ENCODE data around the gene PHF21B.
"Not testable (repeated sequence)": the region's sequence is repeated elsewhere in the genome, so short reads cannot be mapped to it uniquely, and the experiment has no call there.

Gene PHF21B

DNA sequence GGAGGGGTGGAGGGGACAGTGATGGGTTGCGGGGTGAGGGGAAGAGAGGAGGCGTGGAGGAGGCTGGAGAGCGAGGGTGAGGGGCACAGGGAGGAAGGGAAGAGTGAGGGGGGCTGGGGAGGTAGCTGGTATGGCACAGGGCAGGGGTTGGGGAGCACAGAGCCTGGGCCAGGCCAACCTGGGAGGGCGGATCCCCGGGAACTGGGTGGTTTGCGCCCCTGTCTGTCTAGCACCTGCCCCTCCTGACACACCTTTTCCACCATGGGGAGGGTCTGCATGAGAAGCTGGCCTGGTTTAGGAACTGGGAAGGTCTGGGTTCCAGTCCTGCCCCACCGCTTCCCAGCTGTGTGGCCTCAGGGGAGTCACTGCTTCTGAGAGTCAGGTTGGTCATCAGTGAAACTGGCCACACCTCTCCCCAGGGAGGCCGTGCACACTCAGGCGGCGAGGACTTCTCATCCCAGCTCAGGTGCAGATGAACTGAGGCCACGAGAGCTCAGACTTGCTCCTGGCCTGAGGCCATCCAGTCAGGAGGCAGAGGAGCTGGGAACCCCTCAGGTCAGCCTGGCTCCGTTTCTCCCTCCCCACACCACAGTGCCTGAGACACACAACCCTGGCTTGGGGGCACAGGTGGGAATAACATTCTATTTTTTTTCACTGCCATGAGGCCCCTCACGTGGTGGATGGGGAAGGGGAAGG, 95.6 kb downstream of the PHF21B start:
- no peak for DNase-seq

DNA sequence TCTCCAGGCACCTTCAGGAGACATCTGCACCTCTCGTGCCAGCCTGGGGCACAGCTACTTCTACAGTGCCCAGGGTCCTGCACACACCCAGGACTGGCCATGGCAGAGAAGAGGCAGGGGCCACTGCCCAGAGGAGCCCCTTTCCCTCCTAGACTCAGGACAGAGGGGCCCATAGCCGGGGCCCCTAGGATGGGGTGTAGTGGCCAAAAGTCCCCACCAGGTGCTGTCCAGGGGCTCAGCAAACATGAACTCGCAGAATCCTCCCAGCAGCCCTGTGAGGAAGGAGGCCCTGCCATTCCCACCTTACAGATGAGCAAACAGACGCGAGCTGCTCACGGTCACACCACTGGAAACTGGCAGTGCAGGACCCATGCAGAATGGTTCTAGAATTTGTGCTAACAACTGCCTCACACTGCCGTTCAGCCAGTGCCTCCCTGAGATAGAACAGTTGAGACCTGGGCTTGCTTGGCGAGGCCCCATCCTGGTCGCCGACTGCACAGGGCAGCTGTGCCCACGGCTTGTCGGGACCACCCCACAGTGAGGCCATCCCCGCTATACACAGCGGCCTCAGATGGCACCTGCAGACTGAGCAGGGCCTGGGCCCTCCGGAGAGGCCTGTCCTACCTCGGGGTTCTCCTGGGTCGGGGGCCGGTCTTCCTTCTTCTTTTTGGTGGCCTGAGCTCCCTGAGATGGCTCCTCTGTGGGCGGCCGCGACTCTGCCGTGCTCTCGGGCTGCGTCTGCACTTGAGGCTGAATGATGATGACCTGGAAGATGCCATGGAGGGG, 96.4 kb downstream of the PHF21B start:
- no peak for DNase-seq

DNA sequence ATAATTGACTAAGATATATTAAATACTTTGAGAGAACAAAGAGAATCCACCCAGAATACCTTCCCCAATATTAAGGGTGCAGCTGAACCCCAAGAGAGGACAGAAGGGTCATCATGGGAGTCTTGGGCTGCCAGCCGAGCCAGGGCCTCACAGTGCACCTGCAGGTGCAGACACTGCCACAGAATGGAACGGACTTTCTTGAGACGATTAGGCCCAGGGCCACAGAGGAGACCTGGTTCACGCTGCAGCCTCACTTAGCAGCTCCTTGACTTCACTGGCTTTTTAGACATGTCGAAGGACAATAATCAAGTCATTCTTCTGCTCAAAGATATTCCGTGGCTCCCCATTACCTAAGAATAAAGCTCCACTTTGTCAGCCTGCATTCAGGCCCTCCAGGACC, 100.6 kb downstream of the PHF21B start:
- no peak for DNase-seq

DNA sequence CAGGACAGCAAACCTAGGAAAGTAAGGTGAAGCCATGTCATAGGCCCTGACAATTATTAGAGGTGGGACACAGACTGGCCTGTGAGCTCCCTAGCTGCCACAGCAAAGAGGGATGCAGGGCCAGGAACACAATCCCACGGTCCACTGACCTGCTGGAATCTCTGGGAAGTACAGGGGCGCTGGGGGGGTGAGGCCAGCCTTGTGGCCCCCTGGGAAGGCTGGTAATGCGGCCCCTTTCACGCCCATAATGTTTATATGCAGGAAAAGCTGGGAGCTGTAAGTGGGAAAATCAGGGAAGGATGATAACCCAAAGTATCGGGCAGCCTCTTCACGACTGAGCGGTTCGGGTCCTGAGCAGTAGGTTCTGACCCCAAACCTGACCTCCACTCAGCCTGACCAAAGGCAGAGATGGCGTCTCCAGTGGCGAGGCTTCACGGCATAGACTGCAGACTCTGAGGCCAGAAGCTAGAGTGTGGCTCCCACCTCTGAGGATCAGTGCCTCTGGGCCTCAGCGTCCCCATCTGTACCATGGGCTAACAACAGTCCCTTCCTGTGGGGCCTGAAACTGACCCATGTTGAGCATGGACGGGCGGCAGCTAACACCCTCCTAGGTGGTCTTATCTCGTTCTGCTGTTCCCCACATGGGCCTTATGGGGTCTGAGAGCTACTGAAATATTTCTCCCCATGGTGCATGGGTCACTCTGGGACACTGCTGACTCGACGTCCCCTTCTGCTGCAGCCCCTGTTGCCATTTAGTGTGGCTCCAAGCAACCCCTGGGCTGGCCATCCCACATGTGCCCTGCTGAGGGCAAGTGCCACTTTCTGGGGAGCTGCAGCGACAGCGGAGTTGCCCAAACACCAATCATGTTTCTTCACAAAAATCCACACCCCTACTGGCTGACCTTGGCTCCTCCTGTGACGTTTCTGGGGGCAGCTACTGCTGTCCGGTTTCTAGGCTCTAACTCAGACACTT, 101.8 kb downstream of the PHF21B start:
- DNase-seq = no peak

DNA sequence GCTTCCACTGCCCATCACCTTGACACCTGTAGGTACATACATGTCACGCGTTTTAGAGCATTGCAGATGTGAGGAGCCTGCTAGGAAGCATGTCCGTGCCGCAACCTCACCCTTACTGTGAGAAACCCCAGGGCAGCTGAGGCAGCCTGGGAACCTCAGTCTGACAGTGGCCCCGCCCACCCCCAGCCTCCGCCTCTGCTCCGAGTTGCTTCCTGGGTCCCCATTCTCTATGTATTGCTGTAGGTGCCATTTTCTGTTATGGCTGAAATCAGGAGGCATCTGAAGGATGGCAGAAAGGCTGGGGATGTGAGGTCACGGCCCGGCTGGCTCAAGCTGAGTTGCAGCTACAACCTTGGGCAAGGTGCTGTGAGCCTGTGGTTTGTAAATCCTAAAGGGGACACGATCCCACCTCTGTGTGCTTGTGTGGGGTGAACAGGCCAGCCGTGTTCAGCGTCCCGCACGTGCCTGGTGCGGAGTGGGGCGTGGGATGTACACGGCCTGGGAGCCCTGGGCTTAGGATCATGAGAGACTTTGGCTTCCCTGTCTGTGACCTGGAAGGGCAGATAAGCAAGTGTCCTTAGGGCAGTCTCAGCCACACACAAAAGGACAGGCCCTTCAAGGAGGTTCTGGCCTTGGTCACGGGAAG, 102.7 kb downstream of the PHF21B start:
- no peak for DNase-seq

DNA sequence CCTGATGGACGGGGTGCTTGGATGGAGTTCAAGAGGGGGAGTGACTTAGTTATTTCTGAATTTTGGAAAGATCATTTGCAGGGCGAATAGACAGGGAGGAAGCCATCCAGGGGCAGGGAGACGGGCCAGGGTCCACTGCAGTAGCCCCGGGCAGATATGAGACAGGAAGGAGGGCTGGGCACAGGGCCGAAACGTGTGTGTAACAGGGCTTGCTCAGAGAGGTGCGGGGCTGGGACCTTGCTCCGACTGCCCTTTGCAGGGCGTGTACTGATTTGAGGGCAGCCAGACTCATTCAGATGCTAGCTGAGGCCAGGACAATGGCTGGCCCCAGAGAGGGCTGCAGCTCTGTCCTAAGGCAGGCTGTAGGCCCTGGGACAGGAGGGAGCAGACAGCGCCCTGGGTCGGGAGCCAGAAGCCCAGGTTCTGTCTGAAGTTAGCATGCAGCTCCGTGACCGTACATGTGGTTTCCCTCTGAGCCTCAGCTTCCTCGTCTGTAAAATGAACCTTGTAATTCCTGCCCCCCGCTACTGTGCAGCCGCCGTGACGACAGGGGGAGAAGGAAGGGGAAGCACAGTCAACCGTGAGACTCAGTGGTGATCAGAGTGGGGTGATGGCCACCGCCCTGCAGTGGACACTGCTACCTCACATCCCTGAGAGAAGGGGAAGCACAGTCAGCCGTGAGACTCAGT, 103.4 kb downstream of the PHF21B start:
- no peak for DNase-seq

DNA sequence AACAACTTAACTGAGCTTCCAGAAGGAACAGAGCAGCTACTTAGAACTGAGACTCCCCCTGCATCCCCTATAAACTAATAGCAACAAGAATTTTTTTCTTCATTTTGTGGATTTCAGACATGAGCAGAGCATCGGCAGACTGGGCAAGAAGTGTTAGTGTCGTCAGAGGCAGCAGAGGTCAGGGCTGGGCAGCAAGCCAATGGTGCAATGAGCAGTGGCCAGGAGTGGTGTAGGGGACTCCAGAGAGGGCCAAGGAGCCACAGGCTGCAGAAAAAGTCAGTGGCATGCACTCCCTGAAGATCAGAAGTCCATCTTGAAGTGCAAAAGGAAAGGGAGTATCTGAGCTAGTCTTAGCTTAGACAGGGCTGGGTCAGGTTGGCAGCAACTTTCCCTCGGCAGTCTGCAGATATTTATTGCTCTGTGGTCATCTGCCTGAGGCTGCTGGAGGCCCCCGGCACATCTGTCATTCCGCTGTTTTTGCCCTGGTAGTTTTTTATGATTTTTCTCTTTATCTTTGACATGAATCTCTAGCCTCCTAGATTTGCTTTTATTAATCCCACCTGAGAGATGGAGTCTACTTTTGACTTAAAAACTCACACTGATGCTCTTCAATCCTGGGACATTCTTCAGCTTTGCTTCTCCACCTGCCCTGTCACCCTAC, 105.2 kb downstream of the PHF21B start:
- not testable (repeated sequence) for DNase-seq

DNA sequence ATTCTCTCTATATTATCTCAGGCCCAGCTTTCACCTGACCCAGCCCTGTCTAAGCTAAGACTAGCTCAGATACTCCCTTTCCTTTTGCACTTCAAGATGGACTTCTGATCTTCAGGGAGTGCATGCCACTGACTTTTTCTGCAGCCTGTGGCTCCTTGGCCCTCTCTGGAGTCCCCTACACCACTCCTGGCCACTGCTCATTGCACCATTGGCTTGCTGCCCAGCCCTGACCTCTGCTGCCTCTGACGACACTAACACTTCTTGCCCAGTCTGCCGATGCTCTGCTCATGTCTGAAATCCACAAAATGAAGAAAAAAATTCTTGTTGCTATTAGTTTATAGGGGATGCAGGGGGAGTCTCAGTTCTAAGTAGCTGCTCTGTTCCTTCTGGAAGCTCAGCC, 106.6 kb downstream of the PHF21B start:
- not testable (repeated sequence) for DNase-seq

DNA sequence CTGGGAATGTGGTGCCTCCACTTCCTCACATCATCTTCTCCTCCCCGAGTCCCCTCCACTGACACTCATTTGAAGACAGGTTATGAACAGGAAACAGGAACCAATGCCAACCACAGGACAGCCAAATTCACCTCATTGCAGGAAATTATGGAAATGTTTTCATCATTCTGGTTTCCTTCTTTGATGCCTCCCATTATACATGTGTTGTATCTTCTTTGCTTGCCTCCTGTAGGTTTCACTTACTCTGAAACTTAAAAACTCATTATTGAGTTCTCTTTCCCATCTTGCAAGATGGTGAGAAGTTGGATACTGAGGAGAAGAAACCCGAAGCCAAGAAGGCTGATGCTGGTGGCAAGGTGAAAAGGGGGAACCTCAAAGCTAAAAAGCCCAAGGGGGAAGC, 108.5 kb downstream of the PHF21B start:
- no peak for DNase-seq

DNA sequence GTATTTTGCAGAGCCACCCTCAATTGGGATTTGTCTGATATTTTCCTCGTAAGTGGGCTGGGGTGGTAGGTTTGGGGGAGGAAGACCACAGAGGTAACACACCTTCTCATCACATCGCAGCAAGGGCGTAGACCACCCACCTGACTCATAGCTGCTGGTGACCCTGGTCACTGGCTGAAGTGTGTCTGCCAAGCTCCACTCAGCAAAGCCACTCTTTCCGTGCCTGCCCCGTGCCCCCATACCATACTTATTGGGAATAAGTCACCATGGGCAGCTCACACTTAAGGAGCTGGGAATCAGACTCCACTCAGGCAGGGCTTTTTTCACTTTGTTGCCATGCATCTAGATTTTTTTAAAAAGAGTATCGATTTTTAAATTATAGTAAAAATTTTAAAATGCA, 111.6 kb downstream of the PHF21B start:
- no peak for DNase-seq

DNA sequence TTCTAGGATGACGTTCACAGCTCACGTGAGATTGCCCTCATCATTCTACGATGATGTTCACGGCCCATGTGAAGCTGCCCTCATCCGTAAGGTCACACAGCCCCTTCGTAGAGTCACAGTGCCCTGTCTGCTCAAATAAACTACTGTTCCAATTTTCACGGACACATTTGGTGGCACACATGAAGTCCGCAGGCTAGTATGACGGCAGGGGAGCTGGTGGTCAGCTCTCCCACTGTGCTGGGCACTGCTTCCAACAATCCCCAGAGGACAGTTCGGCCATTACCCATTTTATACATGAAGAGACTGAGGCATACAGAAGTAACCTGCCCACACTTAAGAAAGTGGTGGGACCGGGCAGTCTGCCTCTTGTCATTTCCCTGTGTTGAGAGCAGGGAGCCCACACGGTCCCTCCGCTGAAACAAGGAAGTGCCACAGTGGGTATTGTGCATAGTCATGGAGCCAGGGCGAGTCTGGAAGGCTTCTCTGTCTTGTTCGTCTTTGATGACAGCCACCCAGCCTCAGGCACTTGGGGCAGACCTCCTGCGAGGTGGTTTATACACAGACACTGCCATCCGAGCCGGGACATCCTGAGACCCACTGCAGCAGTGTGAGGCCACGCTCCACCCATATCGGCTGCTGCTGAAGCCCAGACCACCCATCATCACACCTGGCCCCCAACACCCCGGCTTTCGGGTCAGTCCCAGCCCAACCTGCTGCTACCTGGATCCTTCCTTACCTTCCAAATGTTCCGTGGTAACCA, 114.3 kb downstream of the PHF21B start:
- DNase-seq = no peak

DNA sequence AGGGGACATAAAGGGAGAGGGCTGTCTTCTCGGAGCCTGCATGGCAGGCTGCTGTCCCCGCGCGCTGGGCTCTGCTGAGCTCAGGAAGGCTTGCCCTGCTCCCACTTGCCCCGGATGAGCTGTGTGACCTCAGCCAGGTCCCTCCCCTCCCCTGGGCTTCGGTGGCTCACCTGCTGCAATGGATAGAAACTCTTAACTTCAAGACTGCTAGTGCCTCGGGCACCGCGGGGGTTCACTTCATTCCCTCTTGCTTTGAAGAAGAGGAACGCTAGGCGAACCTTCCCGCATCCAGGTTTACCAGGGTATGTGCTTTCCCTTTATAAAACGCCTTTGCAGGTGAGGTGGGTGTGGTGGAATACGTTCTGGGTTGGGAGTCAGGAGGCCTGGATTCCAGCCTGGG, 115.0 kb downstream of the PHF21B start:
- no peak for DNase-seq

DNA sequence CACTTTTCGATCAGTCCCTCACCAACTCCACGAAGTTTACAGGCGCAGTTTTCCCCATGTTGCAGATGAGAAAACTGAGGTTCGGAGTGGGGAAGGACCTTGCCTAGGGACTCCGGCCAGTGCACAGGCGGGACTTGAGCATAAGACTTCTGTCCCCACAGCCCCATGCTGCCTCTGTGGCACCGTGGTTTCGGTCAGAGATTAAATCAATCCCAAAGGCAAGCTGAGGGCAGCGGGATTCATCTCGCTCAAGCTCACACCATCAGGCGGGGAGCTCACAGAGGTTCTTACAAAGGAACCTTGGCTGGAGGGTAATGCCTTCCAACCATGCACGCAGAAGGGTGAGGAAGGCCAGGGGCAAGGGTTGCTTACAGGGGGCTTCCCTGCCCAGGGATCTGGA, 115.5 kb downstream of the PHF21B start:
- DNase-seq = no peak

DNA sequence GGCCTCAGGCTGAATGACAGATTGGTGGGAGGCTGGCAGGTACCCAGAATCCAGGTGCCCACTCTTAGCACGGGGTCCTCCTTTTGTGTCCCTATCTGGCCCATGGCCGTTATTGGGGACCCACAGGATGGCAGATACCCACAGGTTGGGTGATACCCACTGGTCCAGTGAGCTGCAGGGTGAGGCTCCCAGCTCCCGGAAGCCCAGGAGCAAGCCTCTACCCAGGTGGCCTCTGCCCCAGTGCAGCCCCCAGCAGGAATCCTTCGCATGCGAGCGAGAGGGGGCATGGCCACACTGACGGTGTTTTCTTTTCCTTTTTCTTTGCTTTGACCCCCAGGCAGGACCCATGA, 116.1 kb downstream of the PHF21B start:
- DNase-seq = no peak

DNA sequence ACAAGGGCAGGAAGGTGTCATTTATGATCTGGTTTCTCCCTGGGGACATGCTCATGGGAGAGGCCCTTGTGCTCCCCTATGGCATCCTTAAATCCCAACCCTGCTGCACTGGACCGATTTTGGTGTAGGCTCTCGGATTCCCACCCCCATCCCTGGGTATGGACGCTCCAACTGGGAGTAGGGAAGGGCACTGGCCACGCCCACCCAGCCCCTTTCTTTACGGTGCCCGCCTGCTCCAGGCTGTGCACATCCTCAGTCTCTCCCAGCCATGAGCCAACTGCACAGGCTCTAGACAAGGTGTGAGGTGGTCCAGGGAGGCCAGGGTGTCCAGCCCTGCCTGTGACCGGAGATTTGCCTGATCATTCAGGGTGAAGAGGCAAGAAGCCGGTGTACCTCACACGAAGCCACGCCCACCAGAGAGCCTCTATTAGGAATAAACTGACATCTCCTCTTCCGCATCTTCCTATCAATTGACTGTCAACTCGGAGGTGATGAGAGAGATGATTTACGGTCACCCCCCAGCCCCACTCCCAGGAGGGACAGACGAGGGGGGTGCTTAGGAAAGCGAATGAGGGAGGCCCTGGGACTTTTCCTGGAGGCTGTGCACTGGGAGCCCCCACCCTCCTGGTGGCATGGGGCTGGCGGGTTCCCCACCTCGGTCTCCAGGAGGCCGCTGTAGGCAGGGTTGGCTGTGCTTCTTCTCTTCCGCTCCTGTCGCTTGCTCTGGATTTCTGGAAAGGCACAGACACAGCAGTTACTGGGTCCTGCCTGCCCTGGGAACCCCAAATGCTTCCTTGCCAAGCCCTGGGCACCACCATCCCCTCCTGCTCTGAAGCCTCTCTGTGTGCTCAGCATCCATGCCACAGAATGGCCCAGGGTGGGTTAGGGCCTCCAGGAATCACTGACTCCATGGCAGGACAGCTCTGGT, 116.7 kb downstream of the PHF21B start:
- no peak for DNase-seq

DNA sequence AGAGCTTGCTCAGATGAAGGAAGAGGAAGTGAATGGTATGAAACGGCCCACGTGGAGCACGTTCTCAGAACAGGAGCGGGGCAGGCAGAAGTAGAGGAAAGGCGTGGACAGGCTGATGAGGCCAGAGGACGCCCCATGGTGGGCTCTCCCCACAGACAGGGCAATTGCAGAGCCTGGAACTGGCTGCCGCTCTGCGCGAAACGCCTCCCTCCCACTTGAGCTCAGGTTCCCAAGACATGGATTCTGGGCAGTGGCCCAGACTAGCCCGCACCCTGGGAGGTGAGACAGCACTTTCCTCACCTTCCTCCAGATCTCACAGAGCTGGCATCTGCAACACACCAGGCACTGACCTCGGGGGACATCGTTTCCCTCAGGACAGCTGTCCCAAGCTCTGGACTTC, 117.6 kb downstream of the PHF21B start:
- no peak for DNase-seq

DNA sequence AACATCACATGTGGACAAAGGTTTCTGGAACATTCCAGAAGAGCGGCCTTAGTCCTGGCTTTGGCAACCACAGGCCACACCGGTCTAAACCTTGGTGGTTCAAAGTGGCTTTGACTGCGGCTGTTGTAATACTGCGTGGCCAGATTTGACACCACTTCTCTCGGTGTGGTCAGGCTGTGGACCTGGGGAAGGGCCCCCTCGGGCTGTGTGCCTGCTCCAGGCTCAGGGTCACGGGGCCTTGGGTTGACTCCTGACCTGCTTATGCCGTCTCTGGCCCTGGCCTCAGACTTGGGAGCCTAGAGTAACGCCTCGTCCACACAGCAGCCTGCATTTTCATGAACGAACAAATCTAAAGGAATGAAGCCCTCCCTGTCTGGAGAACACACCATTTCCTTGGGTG, 118.0 kb downstream of the PHF21B start:
- DNase-seq = no peak

DNA sequence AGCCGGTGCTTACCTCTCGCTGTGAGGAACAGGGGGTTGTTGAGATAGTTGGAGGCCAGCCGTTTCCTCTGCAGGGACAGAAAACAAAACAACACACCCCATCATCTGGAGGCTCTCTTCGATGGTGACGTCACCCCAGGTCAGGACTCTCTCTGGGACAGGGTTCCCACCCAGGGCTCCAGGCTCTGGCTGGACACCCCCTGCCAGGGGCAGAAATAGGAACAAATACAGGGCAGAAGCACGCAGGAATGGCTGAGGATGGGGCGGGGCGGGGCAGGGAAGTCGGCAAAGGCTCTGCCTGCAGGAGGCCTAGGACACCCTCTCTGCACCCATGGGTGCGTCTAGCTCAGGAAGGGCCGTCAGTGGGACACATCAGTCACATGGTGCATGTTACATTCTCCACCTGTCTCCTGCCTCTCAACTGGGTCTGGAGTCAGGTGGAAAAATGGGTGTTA, 118.5 kb downstream of the PHF21B start:
- DNase-seq = no peak

DNA sequence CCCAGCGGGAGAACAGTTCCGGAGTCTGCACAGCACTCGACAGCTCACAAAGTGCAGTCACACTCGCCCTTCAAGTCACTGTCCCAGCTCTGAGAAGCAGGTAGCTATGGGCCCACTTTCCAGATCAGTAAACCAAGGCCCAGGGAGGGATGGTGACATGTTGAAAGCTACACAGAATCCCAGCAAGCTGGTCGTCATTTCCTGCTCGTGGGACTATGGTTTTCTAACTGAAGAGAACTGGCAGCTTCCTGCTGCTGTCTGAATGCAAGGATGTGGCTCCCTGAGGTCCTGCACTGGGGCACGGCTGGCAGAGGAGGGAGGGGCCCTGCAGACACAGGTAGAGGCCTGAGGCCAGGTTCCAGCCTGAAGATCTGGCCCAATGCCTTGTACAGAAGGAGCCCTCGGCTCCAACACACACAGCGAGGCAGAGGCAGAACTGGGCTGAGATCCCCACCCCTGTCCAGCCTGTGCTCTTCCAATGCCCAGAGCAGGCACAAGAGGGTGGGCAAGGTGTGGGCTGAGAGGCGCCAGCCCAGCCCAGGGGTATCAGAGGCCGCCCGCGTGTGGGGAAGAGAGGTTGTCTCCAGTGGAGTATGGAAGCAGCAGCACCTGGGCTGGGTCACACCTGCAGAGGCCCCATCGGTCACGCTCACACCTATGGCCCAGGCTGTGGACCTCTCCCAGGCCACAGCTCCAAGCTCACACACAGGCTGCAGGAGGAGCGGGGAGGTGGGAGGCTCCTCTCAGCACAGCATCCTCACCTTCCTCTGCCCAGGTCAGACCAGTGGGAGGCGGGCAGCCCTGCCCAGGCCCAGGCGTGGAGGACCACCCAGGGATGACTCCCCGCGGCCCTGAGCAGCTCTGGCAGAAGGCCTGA, 119.2 kb downstream of the PHF21B start:
- DNase-seq = no peak

All from CD4-positive, alpha-beta T cell treated with Interleukin-4 for 4 hours (primary cell).